GM12801 (cell line): Measurements from ENCODE around the gene NDST3.

Source experiments
- TF ChIP-seq, protein P1 (sequence below): IDR thresholded peaks from one replicate; pipeline ENCODE4 v1.5.1; 2011; ENCODE audit warnings: control low read depth; ENCODE audit not compliant: insufficient read length; ENCODE audit errors: extremely low read depth

The NDST3 gene

DNA sequence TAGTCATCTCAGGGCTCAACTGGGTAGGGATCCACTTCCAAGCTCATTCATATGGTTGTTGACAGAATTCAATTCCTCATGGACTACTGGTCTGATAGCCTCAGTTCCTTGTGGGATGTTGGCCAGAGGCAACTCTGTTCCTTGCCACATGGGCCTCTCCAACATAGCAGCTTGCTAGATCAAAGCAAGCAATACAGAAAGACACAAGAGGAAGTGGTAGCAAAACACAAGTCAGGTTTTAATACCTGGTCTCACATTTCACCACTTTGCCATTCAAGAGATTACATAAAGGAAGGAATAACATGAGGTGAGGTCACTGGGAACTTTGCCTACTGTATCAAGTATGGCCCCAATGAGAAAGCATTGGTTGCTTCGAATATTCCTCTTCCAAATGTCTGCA lies 239.4 kb downstream of the NDST3 start:
- TF ChIP-seq, protein P1, sequence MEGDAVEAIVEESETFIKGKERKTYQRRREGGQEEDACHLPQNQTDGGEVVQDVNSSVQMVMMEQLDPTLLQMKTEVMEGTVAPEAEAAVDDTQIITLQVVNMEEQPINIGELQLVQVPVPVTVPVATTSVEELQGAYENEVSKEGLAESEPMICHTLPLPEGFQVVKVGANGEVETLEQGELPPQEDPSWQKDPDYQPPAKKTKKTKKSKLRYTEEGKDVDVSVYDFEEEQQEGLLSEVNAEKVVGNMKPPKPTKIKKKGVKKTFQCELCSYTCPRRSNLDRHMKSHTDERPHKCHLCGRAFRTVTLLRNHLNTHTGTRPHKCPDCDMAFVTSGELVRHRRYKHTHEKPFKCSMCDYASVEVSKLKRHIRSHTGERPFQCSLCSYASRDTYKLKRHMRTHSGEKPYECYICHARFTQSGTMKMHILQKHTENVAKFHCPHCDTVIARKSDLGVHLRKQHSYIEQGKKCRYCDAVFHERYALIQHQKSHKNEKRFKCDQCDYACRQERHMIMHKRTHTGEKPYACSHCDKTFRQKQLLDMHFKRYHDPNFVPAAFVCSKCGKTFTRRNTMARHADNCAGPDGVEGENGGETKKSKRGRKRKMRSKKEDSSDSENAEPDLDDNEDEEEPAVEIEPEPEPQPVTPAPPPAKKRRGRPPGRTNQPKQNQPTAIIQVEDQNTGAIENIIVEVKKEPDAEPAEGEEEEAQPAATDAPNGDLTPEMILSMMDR: no peak

DNA sequence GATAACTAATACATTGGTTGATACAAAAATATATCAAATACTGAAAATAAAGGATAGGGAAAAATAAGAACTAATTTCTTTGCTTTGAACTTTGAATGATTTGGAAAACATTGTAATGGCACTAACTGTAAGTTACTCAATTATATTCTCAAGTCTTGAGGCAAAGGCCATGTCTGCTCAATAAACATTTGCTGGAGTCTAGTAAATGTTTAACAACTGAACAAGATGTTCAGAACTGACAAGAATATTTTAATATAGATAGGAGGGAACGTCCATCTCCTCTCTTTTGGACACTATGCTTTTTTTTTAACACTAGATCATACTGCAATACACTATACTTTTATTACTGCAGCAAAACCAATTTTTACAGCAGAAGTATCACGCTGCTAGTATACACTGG lies 242.3 kb downstream of the NDST3 start:
- TF ChIP-seq, protein P1: no peak

DNA sequence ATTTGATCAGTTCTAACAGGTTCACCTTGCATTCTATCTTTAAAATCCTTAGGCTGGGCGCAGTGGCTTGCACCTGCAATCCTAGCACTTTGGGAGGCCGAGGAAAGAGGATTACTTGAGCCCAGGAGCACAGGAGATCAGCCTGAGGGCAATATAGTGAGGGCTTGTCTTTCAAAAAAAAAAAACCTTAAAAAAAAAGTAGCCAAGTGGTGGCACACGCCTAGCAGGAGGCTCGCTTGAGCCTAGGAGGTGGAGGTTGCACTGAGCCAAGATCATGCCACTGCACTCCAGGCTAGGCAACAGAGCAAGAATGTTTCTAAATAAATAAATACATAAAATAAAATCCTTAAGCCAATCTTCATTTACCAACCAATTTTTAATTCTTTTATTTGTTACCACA lies 243.0 kb downstream of the NDST3 start:
- TF ChIP-seq, protein P1: no peak

DNA sequence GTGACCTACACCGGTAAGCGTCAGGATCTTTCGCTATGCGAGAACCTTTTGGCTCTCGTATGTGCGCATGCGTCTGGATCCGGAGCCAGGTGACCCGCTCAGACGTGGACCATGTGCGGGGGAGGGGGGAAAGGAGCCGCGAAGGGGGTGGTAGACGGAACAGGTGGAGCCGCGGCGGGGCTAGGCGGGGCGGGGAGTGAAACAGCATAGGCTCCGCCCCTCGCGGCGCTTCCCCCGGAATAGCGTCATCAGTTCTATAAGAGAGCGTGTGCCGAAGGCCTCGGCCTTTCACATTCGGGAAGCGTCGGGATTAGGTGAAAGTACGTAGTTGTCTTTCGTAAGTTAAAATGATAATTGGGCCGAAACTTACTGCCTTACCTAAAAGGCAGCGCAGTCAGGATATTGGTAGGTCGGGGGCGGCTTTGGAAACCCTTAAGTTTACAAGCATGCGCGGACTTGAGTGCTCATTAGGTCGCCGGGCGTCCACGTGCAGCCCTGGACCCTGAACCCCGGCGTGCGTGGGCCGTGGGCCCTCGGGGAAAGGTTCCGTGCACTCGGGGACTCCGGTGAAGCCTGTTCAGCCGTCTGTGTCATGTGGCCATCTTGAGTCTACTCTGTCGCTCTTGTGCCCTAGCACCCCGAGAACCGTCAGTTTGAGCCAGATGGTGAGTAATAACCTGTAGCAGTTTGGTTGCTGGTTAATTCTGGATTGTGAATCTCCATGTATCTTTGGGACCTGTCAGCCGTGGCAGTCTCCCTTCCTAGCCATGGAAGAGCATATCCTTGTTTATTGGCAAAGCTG lies 244.4 kb downstream of the NDST3 start:
- TF ChIP-seq, protein P1: no peak

DNA sequence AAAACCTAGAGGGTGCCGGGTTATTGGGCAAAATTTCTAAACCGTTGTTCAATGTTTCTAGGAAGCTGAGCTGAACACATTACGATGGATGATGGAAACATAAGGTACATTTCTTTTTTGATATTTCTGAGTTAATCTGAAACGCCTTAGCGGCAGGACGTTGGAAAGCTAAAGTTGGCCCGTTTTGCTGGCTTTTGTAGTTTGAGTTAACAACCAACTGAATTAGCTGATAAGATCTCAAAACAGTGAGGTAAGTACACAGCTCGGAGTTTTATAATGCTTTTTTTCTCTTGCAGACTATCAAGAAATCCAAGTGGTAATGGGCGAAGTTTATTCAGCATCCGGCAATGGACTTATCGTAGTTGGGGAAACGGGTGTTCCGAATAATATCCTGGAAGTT lies 245.0 kb downstream of the NDST3 start:
- TF ChIP-seq, protein P1: no peak

DNA sequence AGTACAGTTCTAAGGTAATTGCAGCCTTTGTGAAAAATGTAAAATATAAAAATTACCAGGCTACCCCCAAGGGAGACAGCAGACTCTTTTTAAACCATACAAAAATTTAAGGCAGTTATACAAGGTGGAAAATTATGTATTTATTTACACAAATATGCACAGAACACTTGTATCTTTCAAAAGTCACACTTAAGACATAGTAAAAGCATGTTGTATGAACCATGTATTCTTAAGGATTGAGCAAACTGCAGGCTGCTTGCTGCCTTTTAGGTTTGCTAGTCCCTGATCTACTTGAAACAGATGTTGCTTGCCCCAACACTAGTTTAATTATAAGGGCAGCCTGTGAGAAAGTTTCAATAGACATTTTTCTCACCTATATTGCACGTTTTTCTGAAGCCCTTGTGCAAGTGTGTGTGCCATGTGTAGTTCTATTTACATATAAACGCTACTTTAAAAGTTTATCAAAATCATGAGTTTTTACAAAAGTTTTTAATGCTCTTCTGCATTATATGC lies 245.7 kb downstream of the NDST3 start:
- TF ChIP-seq, protein P1: no peak

DNA sequence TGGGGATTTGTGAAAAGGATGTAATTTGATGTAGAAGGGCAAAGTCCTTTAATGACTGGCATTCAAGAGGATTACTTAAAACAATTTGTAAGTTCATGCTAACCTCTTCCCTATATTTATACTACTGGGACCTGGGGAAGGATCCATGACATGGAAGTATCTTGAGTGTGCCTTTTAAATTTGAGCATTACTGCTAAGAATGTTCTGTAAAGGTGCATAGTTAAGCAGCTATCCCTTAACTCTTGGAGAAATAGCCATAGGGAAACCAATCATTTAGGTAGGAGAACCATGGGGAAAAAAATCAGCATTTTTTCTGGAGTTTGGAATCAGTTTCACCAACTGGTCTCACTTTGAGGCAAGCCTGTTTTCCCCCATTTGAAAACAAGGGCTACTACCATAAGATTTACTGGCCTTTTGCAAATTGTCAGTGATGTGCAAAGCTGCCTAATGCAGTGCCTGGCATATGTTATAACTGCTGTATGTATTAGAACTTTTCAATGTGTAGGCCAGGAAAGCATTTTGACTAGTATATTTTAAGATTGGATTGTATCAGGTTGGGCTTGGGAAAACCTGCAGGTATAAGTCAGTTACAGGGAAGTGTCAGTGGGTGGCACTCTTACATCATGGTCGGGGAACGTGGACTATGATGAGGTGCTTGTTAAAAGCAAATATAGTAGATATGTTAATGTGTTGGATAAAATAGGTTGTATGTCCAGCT lies 246.4 kb downstream of the NDST3 start:
- TF ChIP-seq, protein P1: no peak
